ENCODE data around the gene FMNL3.

The FMNL3 gene

GRCh38 chr12:49708851-49709250 is 1.6 kb upstream of the FMNL3 start:
- no peak for DNase-seq

DNA sequence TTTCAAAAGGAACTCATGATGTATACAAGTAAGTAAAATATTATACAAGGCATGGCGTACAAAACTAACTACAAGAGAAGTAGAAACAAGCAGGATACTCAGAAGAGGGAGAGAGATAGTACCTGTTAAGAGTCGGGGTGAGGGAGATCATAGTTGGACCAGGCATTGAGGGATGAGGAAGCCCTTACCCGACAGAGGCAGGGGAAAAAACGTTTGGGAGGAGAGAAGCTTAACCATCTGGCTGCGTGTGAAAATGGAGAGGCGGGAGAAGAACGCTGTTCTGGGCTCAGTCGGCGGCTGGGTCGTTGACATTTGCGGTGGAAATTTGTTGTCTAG is 575 bp upstream of the FMNL3 start:
- no peak for DNase-seq

DNA sequence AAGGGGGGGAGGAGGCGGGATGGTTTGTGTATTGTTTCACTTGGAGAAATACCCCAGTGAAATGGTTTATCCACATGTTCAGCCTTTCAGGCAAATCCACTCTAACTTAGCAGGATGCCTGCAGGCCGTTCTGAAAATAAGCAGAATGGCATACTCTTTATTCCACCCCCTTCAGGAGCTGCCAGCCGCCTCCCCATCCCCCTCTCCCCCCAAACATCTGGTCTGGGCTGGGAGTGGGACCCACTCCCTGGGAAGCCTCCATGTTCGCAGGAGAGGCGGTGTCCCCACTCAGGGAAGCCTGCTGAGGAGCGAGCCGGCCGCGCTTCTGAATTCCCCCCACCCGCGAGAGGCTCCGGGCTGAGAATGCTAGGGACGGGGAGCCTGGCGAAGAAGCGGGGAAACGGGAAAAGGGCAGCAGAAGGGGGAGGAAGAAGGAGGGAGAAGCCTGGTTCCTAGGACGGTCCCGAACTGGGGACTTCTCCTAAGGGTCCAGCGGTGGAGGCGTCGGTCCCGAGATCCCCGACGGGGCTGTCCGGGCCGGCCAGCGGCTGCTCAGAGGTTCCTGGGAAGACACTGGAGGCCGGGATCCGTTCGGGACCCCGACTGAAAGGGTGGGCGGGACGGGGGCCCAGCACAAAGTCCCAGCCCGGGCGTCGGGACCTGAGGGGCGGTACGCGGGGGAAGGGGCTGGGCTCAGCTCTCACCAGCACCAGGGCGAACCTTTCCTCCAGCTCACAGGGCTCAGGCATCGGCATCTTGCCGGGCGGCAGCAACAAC is 666 bp downstream of the FMNL3 start:
- no peak for DNase-seq

GRCh38 chr12:49705479-49706134 is 1.6 kb downstream of the FMNL3 start:
- peak; percentile 17 for DNase-seq

DNA sequence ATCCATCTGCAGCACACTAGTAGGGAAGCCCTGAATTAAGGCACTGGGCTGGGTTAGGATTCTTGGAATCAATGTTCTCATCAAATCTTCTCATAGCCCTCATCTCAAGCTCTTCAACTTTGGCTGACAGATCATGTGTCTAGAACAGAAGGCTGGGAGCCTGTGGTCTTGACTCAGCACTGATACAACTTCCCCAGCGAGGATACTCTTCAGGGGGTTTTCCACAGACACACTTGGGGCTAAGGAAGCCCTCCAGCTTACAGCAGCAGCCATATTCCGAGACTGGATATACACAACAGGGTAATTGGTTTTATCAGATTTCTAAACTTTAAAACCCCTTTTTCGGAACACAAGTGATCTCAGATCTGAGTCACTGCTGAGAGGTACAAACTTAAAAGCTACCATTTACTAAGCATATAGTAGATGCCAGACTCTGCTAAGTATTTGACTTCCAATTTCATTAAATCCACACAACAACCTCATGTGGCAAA is 3.5 kb downstream of the FMNL3 start:
- peak; percentile 67 for DNase-seq

DNA sequence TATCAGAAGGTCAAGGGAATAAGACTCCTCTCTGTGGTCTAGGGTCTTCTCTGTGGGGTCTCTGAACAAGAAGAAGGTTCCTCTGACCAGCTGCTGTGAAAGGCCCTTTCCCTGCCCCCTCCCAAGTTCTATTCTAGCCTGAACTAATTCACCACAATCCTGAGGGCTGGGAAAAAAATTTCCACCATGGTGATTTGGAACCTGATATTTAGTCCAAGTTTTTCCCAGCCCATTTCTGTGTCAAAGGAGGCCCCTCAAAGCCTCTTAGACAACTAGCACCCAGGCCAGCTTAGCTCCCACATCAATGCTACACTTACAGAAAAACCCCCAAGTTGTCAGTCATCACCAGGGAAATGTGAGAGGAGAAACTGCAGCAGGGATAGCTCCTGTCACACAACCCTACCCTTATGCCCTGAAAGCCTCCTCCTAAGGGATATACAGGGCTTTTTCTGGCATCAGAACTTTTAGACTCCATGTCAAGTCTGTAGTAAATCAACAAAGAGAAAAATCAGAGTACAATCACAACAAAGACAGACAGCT is 4.5 kb downstream of the FMNL3 start:
- no peak for DNase-seq

GRCh38 chr12:49702009-49702408 is 5.2 kb downstream of the FMNL3 start:
- DNase-seq = no peak

DNA sequence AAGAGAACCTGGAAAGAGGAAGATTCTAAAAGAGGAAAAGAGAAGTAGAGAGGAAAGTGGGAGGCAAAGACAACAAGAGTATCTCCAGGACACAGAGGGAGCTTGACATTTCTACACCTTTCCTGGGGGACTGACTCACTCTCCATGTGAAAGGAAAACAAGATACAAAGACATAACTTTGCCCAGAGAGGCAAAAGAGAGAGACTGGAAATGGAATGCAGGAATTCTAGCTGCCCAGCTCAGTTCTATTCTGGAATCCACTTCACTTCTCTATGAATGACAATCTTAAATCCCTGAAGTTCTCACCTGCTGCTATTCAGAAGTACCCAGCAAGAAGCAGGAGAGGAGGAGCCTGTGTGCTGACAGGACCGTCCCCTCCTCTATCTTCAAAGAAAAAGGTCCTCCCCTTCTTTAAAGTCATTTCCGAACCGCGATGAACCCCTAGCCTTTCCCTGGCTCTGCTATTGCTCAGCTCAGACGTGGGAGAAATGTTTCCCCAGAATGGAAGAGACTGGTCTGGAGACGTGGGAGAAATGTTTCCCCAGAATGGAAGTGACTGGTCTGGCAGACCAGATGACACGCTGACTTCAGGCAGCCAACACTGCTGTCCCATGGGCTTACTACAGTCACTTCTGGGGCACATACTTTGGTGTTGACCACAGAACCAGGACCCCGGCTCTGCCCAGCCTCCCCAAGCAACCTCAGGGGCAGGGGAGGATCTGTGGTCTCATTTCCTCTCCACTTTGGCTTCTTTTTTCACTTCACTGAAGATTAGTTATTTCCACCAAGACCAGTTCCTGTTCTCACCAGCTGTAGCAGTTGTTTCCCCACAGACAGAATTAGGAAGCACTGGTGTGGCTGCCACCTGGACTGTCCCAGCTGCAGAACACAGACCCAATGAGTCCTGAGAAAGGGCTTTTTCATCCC is 8.3 kb downstream of the FMNL3 start:
- DNase-seq = peak; percentile 42

- DNase-seq = no peak
Measured at GRCh38 chr12:49697808-49698207, 9.4 kb downstream of the FMNL3 start.

GRCh38 chr12:49696723-49697122 is 10.5 kb downstream of the FMNL3 start:
- no peak for DNase-seq

DNA sequence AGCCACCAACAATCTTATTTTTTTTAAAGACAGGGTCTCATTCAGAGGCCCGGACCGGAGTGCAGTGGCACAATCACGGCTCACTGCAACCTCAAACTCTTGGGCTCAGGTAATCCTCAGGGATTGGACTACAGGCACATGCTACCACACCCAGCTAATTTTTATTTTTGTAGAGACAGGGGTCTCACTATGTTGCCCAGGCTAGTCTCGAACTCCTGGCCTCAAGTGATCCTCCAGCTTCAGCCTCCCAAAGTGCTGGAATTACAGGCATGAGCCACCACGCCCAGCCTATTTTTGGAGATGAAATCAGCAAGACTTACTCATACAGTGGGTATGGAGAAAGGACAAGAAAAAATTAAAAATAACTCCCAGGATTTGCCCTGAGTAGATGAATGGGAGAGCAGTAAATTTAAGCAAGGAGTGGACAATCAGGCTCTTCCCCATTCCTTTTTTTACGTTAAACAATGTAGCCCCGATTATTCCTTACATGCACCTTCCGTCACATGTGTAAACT is 13.2 kb downstream of the FMNL3 start:
- no peak for DNase-seq

DNA sequence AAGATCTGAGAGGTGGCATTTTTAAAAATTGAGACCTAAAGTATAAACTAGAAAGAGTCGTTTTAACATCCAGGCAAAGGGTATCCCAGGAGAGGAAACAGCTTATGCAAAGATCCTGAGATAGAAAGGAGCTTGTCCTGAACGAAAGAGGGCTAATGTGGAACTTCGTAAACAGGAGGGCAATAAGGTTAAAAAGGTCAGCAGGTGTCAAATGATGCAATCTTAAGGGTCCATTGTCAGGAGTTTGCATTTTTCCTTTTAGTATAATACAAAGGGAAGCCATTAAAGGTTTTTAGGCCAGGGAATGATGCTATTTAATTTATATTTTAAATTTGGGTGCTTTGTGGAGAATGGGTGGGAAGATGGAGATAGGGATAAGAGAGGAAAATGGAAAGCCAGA is 14.4 kb downstream of the FMNL3 start:
- no peak for DNase-seq

DNA sequence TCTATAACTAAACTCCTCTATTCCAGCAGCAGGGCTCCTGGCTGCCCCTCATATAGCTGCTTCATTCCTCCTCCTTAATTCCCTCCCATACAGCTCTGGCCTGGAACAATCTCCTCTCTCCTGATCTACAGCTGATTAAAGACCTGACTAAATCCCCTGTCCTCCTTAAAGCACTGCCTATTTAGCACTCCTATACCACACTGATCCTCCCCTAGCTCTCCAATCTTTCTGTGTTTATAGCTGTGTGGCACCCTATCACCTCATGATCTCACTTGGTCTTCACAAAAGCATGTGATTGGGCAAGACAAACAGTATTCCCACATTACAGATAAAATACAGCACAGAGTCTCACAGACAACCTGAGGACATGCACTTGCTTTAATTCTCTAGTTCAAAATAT is 17.4 kb downstream of the FMNL3 start:
- DNase-seq = no peak

DNA sequence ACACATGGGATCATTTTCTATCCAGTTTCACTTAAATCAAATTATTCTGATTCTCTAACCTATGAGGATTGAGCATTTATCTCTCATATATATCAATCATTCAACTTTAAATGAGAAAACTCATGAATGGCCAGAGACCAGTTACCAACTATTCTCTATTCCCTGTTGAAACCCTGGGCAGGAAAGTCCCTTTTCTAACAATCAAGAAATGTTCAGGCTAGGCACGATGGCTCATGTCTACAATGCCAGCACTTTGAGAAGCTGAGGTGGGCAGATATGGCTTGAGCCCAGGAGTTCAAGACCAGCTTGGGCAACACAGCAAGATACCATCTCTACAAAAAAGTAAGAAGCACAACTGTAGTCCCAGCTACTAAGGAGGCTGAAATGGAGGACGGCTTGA is 18.0 kb downstream of the FMNL3 start:
- DNase-seq = no peak

GRCh38 chr12:49687941-49688340 is 19.3 kb downstream of the FMNL3 start:
- no peak for DNase-seq

DNA sequence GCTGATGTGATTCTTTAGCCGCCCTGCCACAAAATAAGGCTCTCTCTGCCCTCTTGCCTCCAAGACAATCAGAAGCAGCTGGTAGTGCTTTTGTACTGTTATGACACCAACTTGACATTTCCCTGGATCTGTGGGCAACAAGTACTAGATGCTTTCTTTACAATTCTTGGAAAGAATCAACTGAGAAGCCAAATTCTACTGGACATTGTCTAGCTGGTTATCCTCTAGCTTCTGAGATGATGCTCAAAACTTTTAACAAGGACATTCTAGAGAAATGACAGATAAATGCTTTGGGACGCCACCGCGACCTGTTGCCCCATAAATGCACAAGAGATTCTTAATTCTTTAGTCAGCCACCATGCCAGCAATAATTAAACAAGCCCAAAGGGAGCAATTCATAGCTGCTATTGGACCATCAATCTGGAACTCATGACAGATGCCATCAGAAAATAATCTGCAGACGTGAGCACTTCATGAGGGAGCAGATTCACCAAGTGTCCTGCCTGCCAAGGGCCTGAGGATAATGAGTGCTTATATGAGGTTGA is 22.8 kb downstream of the FMNL3 start:
- DNase-seq = no peak

GRCh38 chr12:49683599-49684309 is 23.5 kb downstream of the FMNL3 start:
- DNase-seq = no peak

- no peak for DNase-seq
Measured at GRCh38 chr12:49680075-49680474, 27.1 kb downstream of the FMNL3 start.

DNA sequence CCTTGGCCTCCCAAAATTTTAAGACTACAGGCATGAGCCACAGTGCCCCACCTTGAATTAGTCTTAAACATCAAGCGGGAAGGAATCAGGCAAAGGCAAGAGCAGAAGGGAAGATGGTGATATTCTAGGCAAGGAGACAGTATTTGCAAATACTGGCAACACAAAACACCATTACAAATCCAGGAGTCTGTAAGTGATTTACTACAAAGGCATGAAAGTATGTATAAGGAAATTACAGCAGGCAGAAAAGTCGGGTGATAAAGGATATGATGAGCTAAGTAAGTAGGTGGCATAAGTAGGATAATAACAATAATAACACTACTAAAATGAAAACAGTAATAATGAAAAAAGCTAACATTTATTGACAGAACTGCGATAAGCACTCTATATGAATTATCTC is 28.5 kb downstream of the FMNL3 start:
- no peak for DNase-seq

- DNase-seq = no peak
Measured at GRCh38 chr12:49675137-49675536, 32.1 kb downstream of the FMNL3 start.

- DNase-seq = no peak
Measured at GRCh38 chr12:49674318-49674981, 32.8 kb downstream of the FMNL3 start.
